Activated naive CD4-positive, alpha-beta T cell treated with anti-CD3 and anti-CD28 coated beads, Interleukin-2, amount 50 U/mL, for 72 hours (primary cell): ENCODE data around the gene XPNPEP2. TPM values are rescaled to one million over a fixed set of nuclear protein-coding genes. Genes with fewer than 3 reads are reported as not detected.
A peak's percentile ranks its signal among the peaks of the same experiment; 100 is the strongest.

Experiments used
- ATAC-seq, 2 donors: fragments of 150-1000 bp; cut with Tn5 transposase; 2 replicates each; pipeline ENCODE4 v1.10.0; 2021; ENCODE audit warnings: mild to moderate bottlenecking in 2 of 2, moderate library complexity in 2 of 2
- DNase-seq, 2 donors: peaks; one replicate each; pipeline ENCODE4 v3.0.0; 2021 to 2022; ENCODE audit warnings: low spot score in 2 of 2
- H3K27ac Mint-ChIP-seq, 2 donors: one replicate each; pipeline ENCODE4 v1.8.0; 2022; ENCODE audit warnings: mild to moderate bottlenecking in 2 of 2, mixed read lengths in 2 of 2
- H3K36me3 Mint-ChIP-seq, 2 donors: one replicate each; pipeline ENCODE4 v1.8.0; 2022; ENCODE audit warnings: mixed read lengths in 2 of 2
- H3K9me3 Mint-ChIP-seq, 2 donors: one replicate each; pipeline ENCODE4 v1.8.0; 2022; ENCODE audit warnings: mixed read lengths in 2 of 2
- total RNA-seq, 2 donors: library from RNA; stranded (reverse); gene quantifications; one replicate each; pipeline ENCODE4 v1.2.3, GENCODE V29; 2022

The XPNPEP2 gene
- total RNA-seq, 2 donors from 2014 or later: 0.21 TPM; not detected in 1

- Mint-ChIP-seq H3K27ac (no peak overlapping the region), H3K9me3 (no peaks in the 10 kb centered on the region), H3K36me3 (peaks cover 0 to 6% of the 10 kb centered on the region in 2 donors)
- no peak for DNase-seq
- peak in 1 of 2 donors; percentile 19 for ATAC-seq
These were observed 58.6 kb downstream of the XPNPEP2 start for GRCh38 chrX:129797251-129797906.

GRCh38 chrX:129798456-129798855, 59.7 kb downstream of the XPNPEP2 start:
- no peak for DNase-seq
- Mint-ChIP-seq H3K9me3 (no peaks in the 10 kb centered on the region), H3K36me3 (peaks cover 0 to 6% of the 10 kb centered on the region in 2 donors), H3K27ac (peak overlapping the region; percentile 72 to 74)
- ATAC-seq: peak; percentile 16 to 22

GRCh38 chrX:129798888-129799287, 60.1 kb downstream of the XPNPEP2 start:
- Mint-ChIP-seq H3K36me3 (peaks cover 0 to 6% of the 10 kb centered on the region in 2 donors), H3K27ac (peak overlapping the region; percentile 72 to 74), H3K9me3 (no peaks in the 10 kb centered on the region)
- peak; percentile 85 to 94 for ATAC-seq
- no peak for DNase-seq

- no peak for ATAC-seq
These were observed 61.4 kb downstream of the XPNPEP2 start for GRCh38 chrX:129800186-129800585.

GRCh38 chrX:129802863-129803262, 64.1 kb downstream of the XPNPEP2 start:
- no peak overlapping the region for H3K27ac Mint-ChIP-seq
- ATAC-seq (no peak), DNase-seq (no peak)
- no peaks in the 10 kb centered on the region for H3K9me3 Mint-ChIP-seq
- H3K36me3 Mint-ChIP-seq: peaks cover 4 to 6% of the 10 kb centered on the region in 2 donors

More at GRCh38 chrX:129800186-129800585, 61.4 kb downstream of the XPNPEP2 start:
- H3K36me3 Mint-ChIP-seq: peaks cover 2 to 6% of the 10 kb centered on the region in 2 donors
- no peaks in the 10 kb centered on the region for H3K9me3 Mint-ChIP-seq
- no peak for DNase-seq
- no peak overlapping the region for H3K27ac Mint-ChIP-seq

GRCh38 chrX:129804806-129805205, 66.0 kb downstream of the XPNPEP2 start:
- peak overlapping the region in 1 of 2 donors; percentile 36 for H3K27ac Mint-ChIP-seq
- ATAC-seq (no peak), DNase-seq (no peak)
- peaks cover 4 to 6% of the 10 kb centered on the region in 2 donors for H3K36me3 Mint-ChIP-seq
- H3K9me3 Mint-ChIP-seq: no peaks in the 10 kb centered on the region

GRCh38 chrX:129808158-129808828, 69.5 kb downstream of the XPNPEP2 start:
- Mint-ChIP-seq H3K27ac (peak overlapping the region in 1 of 2 donors; percentile 22), H3K9me3 (no peaks in the 10 kb centered on the region), H3K36me3 (peaks cover 9 to 15% of the 10 kb centered on the region in 2 donors)
- no peak for DNase-seq
- no peak for ATAC-seq

- DNase-seq (no peak), ATAC-seq (peak; percentile 41 to 63)
- peaks cover 9 to 15% of the 10 kb centered on the region in 2 donors for H3K36me3 Mint-ChIP-seq
- peak overlapping the region in 1 of 2 donors; percentile 22 for H3K27ac Mint-ChIP-seq
- no peaks in the 10 kb centered on the region for H3K9me3 Mint-ChIP-seq
These were observed 70.3 kb downstream of the XPNPEP2 start for GRCh38 chrX:129808829-129809796.

GRCh38 chrX:129813662-129814368, 75.0 kb downstream of the XPNPEP2 start:
- ATAC-seq (no peak), DNase-seq (no peak)
- Mint-ChIP-seq H3K36me3 (peaks cover 5 to 15% of the 10 kb centered on the region in 2 donors), H3K27ac (peak overlapping the region in 1 of 2 donors; percentile 36), H3K9me3 (no peaks in the 10 kb centered on the region)

- DNase-seq (no peak), ATAC-seq (no peak)
- Mint-ChIP-seq H3K9me3 (no peaks in the 10 kb centered on the region), H3K27ac (no peak overlapping the region), H3K36me3 (no peaks in the 10 kb centered on the region)
These were observed 79.3 kb downstream of the XPNPEP2 start for GRCh38 chrX:129818123-129818522.

Other genes with a start within 250 kb of the XPNPEP2 start
- gene SMARCA1, start 215.5 kb upstream of the XPNPEP2 start, total RNA-seq: under 1 TPM; 0.20 to 0.56 TPM
- gene OCRL, start 198.7 kb upstream of the XPNPEP2 start, total RNA-seq: 1 to 10 TPM in 1 of 2 donors, under 1 TPM in 1; 0.96 to 3.1 TPM
- 1 to 10 TPM in 1 of 2 donors, not detected in 1; 2.0 TPM for gene APLN, start 84.0 kb upstream of the XPNPEP2 start, total RNA-seq
- 100 to 1,000 TPM in 1 of 2 donors, 10 to 100 TPM in 1; 82.7 to 114 TPM for gene SASH3, start 41.0 kb downstream of the XPNPEP2 start, total RNA-seq
- 10 to 100 TPM in 1 of 2 donors, 1 to 10 TPM in 1; 5.8 to 18.5 TPM for gene ZDHHC9, start 104.9 kb downstream of the XPNPEP2 start, total RNA-seq
- gene UTP14A, start 167.2 kb downstream of the XPNPEP2 start, total RNA-seq: 10 to 100 TPM; 17.4 to 29.3 TPM
- 10 to 100 TPM in 1 of 2 donors, 1 to 10 TPM in 1; 5.9 to 10.0 TPM for gene BCORL1, start 243.7 kb downstream of the XPNPEP2 start, total RNA-seq